ENCODE measurements around the gene PRMT7. TPM values are rescaled to one million over a fixed set of nuclear protein-coding genes. Genes with fewer than 3 reads are reported as not detected.
A peak's percentile ranks its signal among the peaks of the same experiment; 100 is the strongest.

Gene PRMT7
- total RNA-seq, 1 experiment from 2014 or later: 49.4 TPM

GRCh38 chr16:68328151-68328859, 17.5 kb downstream of the PRMT7 start:
- intact Hi-C loops (cut with micrococcal nuclease; ENCODE audit: unreplicated experiment): loop anchor here (1.0 kb wide), 2 partner anchors 67 to 88 kb away; no protein-coding TSS in a partner anchor
- no peaks in the 10 kb centered on the region for H3K27me3 Mint-ChIP-seq (ENCODE audit: unreplicated experiment)
- no peak overlapping the region for H3K27ac Mint-ChIP-seq (ENCODE audit: unreplicated experiment)
- no peaks in the 10 kb centered on the region for H3K4me1 Mint-ChIP-seq (ENCODE audit: low read depth, unreplicated experiment)
- BruUV-seq (replicated peaks): no TSS peak
- no peaks in the 10 kb centered on the region for H3K9me3 Mint-ChIP-seq (ENCODE audit: low read depth, unreplicated experiment)
- TF ChIP-seq, protein P1, sequence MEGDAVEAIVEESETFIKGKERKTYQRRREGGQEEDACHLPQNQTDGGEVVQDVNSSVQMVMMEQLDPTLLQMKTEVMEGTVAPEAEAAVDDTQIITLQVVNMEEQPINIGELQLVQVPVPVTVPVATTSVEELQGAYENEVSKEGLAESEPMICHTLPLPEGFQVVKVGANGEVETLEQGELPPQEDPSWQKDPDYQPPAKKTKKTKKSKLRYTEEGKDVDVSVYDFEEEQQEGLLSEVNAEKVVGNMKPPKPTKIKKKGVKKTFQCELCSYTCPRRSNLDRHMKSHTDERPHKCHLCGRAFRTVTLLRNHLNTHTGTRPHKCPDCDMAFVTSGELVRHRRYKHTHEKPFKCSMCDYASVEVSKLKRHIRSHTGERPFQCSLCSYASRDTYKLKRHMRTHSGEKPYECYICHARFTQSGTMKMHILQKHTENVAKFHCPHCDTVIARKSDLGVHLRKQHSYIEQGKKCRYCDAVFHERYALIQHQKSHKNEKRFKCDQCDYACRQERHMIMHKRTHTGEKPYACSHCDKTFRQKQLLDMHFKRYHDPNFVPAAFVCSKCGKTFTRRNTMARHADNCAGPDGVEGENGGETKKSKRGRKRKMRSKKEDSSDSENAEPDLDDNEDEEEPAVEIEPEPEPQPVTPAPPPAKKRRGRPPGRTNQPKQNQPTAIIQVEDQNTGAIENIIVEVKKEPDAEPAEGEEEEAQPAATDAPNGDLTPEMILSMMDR (IDR thresholded peaks at IDR 0.05; ENCODE audit: unreplicated experiment): peak; percentile 93
- H3K4me3 Mint-ChIP-seq (ENCODE audit: low read depth, unreplicated experiment): no peak overlapping the region
- CTCF ChIA-PET: interaction anchor here (0.7 kb wide), 1 partner anchor 91 kb away, joined by 3 read pairs; no protein-coding TSS in a partner anchor
- peaks cover 24% of the 10 kb centered on the region for H3K36me3 Mint-ChIP-seq (ENCODE audit: insufficient read depth, unreplicated experiment)
- peak; percentile 85 for DNase-seq

DNA sequence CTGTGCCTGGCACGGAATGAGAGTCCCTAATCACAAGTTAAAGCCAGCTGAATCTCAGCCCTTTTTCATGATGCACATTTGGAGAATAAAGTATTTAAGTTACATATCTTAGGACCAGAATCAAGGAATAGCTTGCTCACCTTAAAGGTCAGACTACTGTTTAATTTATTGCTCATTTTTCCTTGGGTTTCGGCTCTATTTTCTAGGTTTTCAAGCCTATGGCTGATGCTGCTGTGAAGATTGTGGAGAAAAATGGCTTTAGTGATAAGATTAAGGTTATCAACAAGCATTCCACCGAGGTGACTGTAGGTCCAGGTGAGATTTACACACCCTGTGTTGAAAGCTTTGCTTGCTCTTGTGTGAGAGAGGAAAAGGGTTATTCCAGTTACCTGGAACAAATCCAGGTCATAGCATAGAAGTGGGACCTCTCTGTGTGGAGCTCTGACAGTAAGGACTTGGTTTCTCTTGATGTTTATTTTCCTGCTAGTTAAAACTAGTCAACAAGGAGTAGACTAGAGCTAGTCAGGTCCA, 18.1 kb downstream of the PRMT7 start:
- Mint-ChIP-seq H3K4me1 (ENCODE audit: low read depth, unreplicated experiment) (no peaks in the 10 kb centered on the region), H3K9me3 (ENCODE audit: low read depth, unreplicated experiment) (no peaks in the 10 kb centered on the region), H3K36me3 (ENCODE audit: insufficient read depth, unreplicated experiment) (peaks cover 24% of the 10 kb centered on the region), H3K27me3 (ENCODE audit: unreplicated experiment) (no peaks in the 10 kb centered on the region), H3K27ac (ENCODE audit: unreplicated experiment) (no peak overlapping the region), H3K4me3 (ENCODE audit: low read depth, unreplicated experiment) (no peak overlapping the region)
- CTCF ChIA-PET: interaction anchor here (0.7 to 1.1 kb wide), 2 partner anchors 67 to 92 kb away, joined by 3 to 8 read pairs; no protein-coding TSS in a partner anchor
- no peak for DNase-seq
- no TSS peak for BruUV-seq (replicated peaks)
- TF ChIP-seq, protein P1 (IDR thresholded peaks at IDR 0.05; ENCODE audit: unreplicated experiment): no peak
- intact Hi-C loops (cut with micrococcal nuclease; ENCODE audit: unreplicated experiment): loop anchor here (1.0 kb wide), 2 partner anchors 68 to 89 kb away; no protein-coding TSS in a partner anchor

DNA sequence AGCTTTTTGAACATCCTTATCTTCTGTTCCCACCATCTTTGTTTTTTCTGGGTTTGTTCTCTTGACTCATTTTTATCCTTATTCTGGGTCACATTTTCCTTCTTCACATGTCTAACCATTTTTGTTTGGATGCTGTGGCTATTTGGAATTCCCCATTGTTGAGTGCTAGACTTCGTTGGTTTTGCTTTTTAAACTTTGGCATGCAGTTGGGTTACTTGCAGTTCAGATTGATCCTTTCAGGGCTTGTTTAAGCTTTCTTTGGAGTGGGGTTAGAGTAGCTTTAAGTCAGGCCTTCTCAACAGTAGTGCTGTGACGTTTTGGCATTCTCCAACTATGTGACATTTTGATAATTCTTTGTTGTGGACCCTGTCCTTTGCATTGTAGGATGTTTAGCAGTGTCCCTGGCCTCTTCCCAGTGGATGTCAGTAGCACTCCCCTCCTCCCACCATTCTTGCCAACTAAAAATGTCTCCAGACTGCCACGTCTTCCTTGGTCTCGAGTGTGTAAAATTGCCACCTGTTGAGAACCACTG, 21.1 kb downstream of the PRMT7 start:
- CTCF ChIA-PET: no interaction called here
- no peaks in the 10 kb centered on the region for H3K9me3 Mint-ChIP-seq (ENCODE audit: low read depth, unreplicated experiment)
- H3K27ac Mint-ChIP-seq (ENCODE audit: unreplicated experiment): no peak overlapping the region
- intact Hi-C loops (cut with micrococcal nuclease; ENCODE audit: unreplicated experiment): no loop called here
- H3K4me1 Mint-ChIP-seq (ENCODE audit: low read depth, unreplicated experiment): no peaks in the 10 kb centered on the region
- no peak for DNase-seq
- H3K36me3 Mint-ChIP-seq (ENCODE audit: insufficient read depth, unreplicated experiment): peaks cover 22% of the 10 kb centered on the region
- H3K27me3 Mint-ChIP-seq (ENCODE audit: unreplicated experiment): no peaks in the 10 kb centered on the region
- H3K4me3 Mint-ChIP-seq (ENCODE audit: low read depth, unreplicated experiment): no peak overlapping the region
- TF ChIP-seq, protein P1 (IDR thresholded peaks at IDR 0.05; ENCODE audit: unreplicated experiment): no peak
- BruUV-seq (replicated peaks): no TSS peak

- Mint-ChIP-seq H3K4me1 (ENCODE audit: low read depth, unreplicated experiment) (no peaks in the 10 kb centered on the region), H3K4me3 (ENCODE audit: low read depth, unreplicated experiment) (no peak overlapping the region), H3K36me3 (ENCODE audit: insufficient read depth, unreplicated experiment) (peaks cover 17% of the 10 kb centered on the region), H3K27me3 (ENCODE audit: unreplicated experiment) (no peaks in the 10 kb centered on the region), H3K9me3 (ENCODE audit: low read depth, unreplicated experiment) (no peaks in the 10 kb centered on the region), H3K27ac (ENCODE audit: unreplicated experiment) (no peak overlapping the region)
- intact Hi-C loops (cut with micrococcal nuclease; ENCODE audit: unreplicated experiment): no loop called here
- CTCF ChIA-PET: no interaction called here
- BruUV-seq (replicated peaks): no TSS peak
- TF ChIP-seq, protein P1 (IDR thresholded peaks at IDR 0.05; ENCODE audit: unreplicated experiment): no peak
- DNase-seq: no peak
These were observed 21.7 kb downstream of the PRMT7 start for GRCh38 chr16:68332411-68333121.

Data from Calu3 (cell line).